Measurements from ENCODE around the gene SH2D1A. TPM values are rescaled to one million over a fixed set of nuclear protein-coding genes. Genes with fewer than 3 reads are reported as not detected.
"Not testable (repeated sequence)": the region's sequence is repeated elsewhere in the genome, so short reads cannot be mapped to it uniquely, and the experiment has no call there.

The SH2D1A gene
- total RNA-seq, 1 experiment from 2014 or later = not detected

DNA sequence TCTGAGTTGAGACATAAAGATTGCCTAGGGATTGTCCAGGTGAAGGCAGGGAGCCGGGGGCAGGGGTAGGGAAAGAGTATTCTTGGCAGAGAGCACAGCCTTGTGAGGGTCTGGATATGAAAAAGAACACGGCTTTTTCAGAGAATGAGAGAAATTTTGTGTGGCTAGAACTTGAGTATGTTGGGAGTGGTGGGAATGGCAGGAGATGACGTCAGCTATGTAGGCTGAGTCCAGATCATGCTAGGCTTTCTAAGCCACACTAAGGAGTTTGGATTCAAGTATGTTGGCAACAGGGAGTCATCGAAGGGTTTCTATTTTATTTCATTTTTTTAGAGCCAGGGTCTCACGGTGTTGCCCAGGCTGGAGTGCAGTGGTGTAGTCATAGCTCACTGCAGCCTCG lies 40.0 kb downstream of the SH2D1A start:
- no peak for DNase-seq
- Histone ChIP-seq H3K36me3 (replicated peaks; ENCODE audit: control insufficient read depth, insufficient read depth, low read length) (no peaks in the 10 kb centered on the region), H3K4me3 (ENCODE audit: insufficient read depth, low read depth, low read length) (no peak overlapping the region)

DNA sequence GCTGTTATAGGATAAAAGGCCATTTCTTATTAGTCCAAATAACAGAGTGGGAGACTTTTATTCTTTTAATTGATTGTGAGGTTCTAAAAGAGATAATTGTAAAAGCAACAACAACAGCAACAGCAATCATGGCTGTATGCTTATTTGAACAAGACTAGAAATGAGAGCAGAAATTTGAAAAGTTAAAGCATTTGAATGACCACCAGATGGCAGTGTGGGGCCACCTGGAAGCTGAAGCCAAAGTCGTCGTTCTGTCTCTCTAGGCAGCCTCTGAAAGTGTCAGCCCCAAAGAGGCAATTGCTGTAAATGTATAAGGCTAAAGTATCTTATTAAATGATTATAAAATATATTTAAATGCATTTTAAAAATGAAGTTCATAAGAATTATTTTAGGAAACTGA lies 42.2 kb downstream of the SH2D1A start:
- Histone ChIP-seq H3K36me3 (replicated peaks; ENCODE audit: control insufficient read depth, insufficient read depth, low read length) (no peaks in the 10 kb centered on the region), H3K27me3 (ENCODE audit: control insufficient read depth, insufficient read depth, low read length) (no peaks in the 10 kb centered on the region), H3K4me3 (ENCODE audit: insufficient read depth, low read depth, low read length) (no peak overlapping the region)
- DNase-seq = peak; percentile 16

More for the DNA sequence above, 40.0 kb downstream of the SH2D1A start:
- H3K27me3 ChIP-seq (ENCODE audit: control insufficient read depth, insufficient read depth, low read length) = no peaks in the 10 kb centered on the region

DNA sequence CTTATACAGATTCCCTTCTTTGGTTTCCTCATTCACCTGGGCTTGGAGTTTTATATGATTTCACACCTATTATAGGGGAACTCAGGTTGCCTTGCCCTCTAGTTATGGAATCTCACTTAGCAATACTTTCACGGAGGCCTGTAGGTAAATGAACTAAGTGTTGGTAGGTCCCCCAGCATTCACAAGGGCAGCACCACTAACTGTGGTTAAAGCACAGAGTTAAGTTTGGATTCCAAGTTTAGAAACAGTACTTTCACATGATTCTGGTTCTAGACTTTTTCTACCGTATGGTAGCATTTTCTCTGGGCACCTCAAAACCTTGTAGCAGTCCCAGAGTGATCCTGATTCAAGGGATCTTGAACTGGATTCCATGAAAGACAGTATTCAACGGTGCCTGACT lies 46.4 kb downstream of the SH2D1A start:
- no peak for DNase-seq
- Histone ChIP-seq H3K27me3 (ENCODE audit: control insufficient read depth, insufficient read depth, low read length) (no peaks in the 10 kb centered on the region), H3K36me3 (replicated peaks; ENCODE audit: control insufficient read depth, insufficient read depth, low read length) (no peaks in the 10 kb centered on the region), H3K4me3 (ENCODE audit: insufficient read depth, low read depth, low read length) (no peak overlapping the region)

GRCh38 chrX:124393238-124393637 lies 46.9 kb downstream of the SH2D1A start:
- H3K4me3 ChIP-seq (ENCODE audit: insufficient read depth, low read depth, low read length) = no peak overlapping the region
- no peaks in the 10 kb centered on the region for H3K27me3 ChIP-seq (ENCODE audit: control insufficient read depth, insufficient read depth, low read length)
- H3K36me3 ChIP-seq (replicated peaks; ENCODE audit: control insufficient read depth, insufficient read depth, low read length) = no peaks in the 10 kb centered on the region
- DNase-seq = no peak

DNA sequence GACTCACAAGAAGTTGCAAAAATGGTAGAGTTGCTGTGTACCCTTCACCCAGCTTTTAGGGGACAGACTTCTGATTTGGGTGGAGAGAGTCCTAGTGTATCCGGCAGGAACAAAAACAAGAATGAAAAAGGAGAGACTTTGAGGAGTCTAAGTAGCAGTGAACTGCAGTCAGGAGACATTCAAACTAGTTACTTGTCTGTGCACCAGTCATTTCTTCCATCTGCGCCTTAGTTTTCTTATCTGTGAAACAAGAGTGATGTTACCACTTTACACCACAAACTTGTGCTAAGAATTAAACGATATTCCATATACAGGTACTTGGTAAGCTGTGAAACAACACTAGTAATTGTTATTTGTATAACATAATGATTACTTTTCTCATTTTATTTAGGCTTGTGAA lies 47.3 kb downstream of the SH2D1A start:
- no peaks in the 10 kb centered on the region for H3K27me3 ChIP-seq (ENCODE audit: control insufficient read depth, insufficient read depth, low read length)
- no peak overlapping the region for H3K4me3 ChIP-seq (ENCODE audit: insufficient read depth, low read depth, low read length)
- H3K36me3 ChIP-seq (replicated peaks; ENCODE audit: control insufficient read depth, insufficient read depth, low read length) = no peaks in the 10 kb centered on the region
- DNase-seq = no peak

DNA sequence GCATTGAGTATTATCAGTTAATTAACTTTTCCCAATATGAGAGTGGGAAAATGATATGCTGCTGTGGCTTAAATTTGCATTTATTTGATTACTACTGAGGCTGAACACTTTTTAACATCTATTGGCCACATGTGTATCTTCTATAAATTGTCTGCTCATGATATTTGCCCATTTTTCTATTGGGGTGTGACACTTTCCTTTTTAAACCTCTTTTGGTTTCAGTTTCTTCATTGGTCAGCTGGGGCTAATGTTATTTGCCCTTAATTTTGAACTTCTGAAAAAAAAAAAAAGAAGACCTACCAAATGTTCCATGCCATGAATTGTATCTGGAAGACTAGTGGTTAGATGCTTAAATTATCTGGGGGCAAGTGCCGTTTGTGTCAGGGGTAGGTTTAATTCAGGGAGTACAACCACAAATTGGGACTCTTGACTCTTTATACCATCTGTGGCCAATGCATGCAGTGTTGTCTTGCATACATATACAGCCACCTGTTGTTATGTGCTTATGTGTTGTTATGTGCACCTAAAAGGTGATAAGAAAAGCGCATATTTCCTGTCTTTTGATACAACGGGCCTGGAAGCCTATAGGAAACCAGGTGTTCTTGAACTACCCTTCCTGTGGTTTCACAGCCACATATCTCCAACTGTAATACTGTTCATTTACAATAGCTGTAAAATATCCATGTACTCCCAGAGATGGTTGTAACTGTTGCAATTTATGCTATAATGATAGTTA lies 49.0 kb downstream of the SH2D1A start:
- Histone ChIP-seq H3K4me3 (ENCODE audit: insufficient read depth, low read depth, low read length) (no peak overlapping the region), H3K27me3 (ENCODE audit: control insufficient read depth, insufficient read depth, low read length) (no peaks in the 10 kb centered on the region), H3K36me3 (replicated peaks; ENCODE audit: control insufficient read depth, insufficient read depth, low read length) (no peaks in the 10 kb centered on the region)
- DNase-seq = no peak

GRCh38 chrX:124401696-124402095 lies 55.3 kb downstream of the SH2D1A start:
- Histone ChIP-seq H3K4me3 (ENCODE audit: insufficient read depth, low read depth, low read length) (no peak overlapping the region), H3K36me3 (replicated peaks; ENCODE audit: control insufficient read depth, insufficient read depth, low read length) (no peaks in the 10 kb centered on the region), H3K27me3 (ENCODE audit: control insufficient read depth, insufficient read depth, low read length) (no peaks in the 10 kb centered on the region)
- DNase-seq = no peak

GRCh38 chrX:124405868-124406267 lies 59.5 kb downstream of the SH2D1A start:
- DNase-seq = no peak
- no peak overlapping the region for H3K4me3 ChIP-seq (ENCODE audit: insufficient read depth, low read depth, low read length)
- no peaks in the 10 kb centered on the region for H3K36me3 ChIP-seq (replicated peaks; ENCODE audit: control insufficient read depth, insufficient read depth, low read length)
- no peaks in the 10 kb centered on the region for H3K27me3 ChIP-seq (ENCODE audit: control insufficient read depth, insufficient read depth, low read length)

- H3K27me3 ChIP-seq (ENCODE audit: control insufficient read depth, insufficient read depth, low read length) = no peaks in the 10 kb centered on the region
- H3K36me3 ChIP-seq (replicated peaks; ENCODE audit: control insufficient read depth, insufficient read depth, low read length) = no peaks in the 10 kb centered on the region
- DNase-seq = peak; percentile 64
- H3K4me3 ChIP-seq (ENCODE audit: insufficient read depth, low read depth, low read length) = no peak overlapping the region
Observed at GRCh38 chrX:124406294-124407014, 60.1 kb downstream of the SH2D1A start.

DNA sequence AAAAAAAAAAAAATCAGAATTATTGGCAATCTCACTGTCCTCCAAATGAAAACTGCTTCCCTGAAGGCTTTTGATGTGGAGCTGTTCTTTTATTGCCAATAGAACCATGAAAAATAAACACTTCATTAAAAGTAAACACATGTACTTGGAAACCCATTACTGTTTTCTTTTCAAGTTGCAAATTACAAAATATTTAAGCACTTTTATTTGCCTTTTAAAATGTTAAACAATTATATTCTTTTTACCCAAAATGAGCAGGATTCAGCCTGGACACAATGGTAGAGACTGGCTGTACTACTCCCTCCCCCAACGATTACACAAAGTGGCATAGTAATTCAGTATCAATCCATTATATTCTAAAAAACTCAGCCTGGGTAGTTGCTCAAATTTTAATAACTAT lies 60.9 kb downstream of the SH2D1A start:
- H3K4me3 ChIP-seq (ENCODE audit: insufficient read depth, low read depth, low read length) = no peak overlapping the region
- DNase-seq = no peak
- no peaks in the 10 kb centered on the region for H3K36me3 ChIP-seq (replicated peaks; ENCODE audit: control insufficient read depth, insufficient read depth, low read length)
- no peaks in the 10 kb centered on the region for H3K27me3 ChIP-seq (ENCODE audit: control insufficient read depth, insufficient read depth, low read length)

DNA sequence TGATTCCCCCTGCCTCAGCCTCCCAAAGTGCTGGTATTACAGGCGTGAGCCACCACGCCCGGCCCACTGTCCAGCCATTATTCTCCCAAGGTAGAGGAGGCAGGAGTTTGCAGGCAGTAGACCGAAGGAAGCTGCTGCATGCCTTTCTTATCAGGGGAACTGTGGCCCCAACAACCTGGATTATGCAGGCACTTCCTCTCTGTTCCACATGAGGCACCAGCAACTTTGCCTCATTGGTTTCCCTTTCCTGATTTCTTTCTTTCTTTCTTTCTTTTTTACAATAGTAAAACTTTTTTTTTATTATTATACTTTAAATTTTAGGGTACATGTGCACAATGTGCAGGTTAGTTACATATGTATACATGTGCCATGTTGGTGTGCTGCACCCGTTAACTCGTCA lies 62.0 kb downstream of the SH2D1A start:
- not testable (repeated sequence) for H3K27me3 ChIP-seq (ENCODE audit: control insufficient read depth, insufficient read depth, low read length); H3K4me3 ChIP-seq (ENCODE audit: insufficient read depth, low read depth, low read length); H3K36me3 ChIP-seq (replicated peaks; ENCODE audit: control insufficient read depth, insufficient read depth, low read length); DNase-seq

DNA sequence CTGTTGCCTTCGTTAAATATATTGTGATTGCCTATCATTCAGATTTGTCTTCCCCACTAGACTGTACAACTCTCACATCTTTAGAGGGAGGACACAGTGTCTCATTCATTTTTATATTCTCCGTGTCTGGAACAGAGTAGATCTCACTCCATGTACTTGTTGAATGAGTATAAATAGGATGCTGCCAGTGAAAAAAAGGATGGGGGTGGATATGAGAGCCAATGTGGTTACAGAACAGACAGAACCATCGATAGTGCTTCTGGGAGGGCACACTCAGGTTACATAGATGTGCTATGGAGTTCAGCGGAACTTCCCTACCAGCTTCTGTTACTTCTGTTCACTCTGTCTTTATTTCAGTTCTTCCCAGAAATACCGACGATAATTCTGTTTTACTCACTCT lies 66.9 kb downstream of the SH2D1A start:
- DNase-seq = no peak
- no peak overlapping the region for H3K4me3 ChIP-seq (ENCODE audit: insufficient read depth, low read depth, low read length)
- no peaks in the 10 kb centered on the region for H3K27me3 ChIP-seq (ENCODE audit: control insufficient read depth, insufficient read depth, low read length)
- H3K36me3 ChIP-seq (replicated peaks; ENCODE audit: control insufficient read depth, insufficient read depth, low read length) = no peaks in the 10 kb centered on the region

DNA sequence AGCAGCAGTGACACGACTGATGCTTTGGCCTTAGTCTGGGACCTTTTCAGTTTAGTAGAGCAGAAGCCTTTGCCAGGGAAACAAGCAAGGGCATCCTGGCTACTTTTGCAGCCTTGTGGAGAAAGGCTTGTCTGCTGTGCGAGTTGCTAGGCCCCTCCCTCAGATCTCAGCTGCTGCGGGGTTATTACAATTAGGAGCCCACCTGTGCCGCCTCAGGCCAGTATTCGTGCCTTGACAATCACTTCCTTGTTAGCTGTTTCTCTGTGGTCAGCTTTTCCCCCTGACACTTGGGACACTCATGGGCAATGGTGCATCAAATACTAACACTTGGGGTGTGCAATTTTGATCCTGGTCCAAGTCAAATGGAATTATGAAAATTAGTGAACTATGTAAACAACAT lies 67.9 kb downstream of the SH2D1A start:
- DNase-seq = no peak
- H3K27me3 ChIP-seq (ENCODE audit: control insufficient read depth, insufficient read depth, low read length) = no peaks in the 10 kb centered on the region
- no peaks in the 10 kb centered on the region for H3K36me3 ChIP-seq (replicated peaks; ENCODE audit: control insufficient read depth, insufficient read depth, low read length)
- no peak overlapping the region for H3K4me3 ChIP-seq (ENCODE audit: insufficient read depth, low read depth, low read length)

- no peak overlapping the region for H3K4me3 ChIP-seq (ENCODE audit: insufficient read depth, low read depth, low read length)
- DNase-seq = no peak
- no peaks in the 10 kb centered on the region for H3K36me3 ChIP-seq (replicated peaks; ENCODE audit: control insufficient read depth, insufficient read depth, low read length)
- no peaks in the 10 kb centered on the region for H3K27me3 ChIP-seq (ENCODE audit: control insufficient read depth, insufficient read depth, low read length)
Observed at GRCh38 chrX:124415115-124415800, 68.9 kb downstream of the SH2D1A start.
